Aorta (tissue), 5 donors: ENCODE results near the gene PPARG. TPM values are rescaled to one million over a fixed set of nuclear protein-coding genes. Genes with fewer than 3 reads are reported as not detected.
"Not testable (repeated sequence)": the region's sequence is repeated elsewhere in the genome, so short reads cannot be mapped to it uniquely, and the experiment has no call there.

ENCODE experiments used
- ATAC-seq: fragments of 200-7000 bp; cut with Tn5 transposase; one replicate; pipeline ENCODE4 v1.9.1; 2022; ENCODE audit warnings: moderate library complexity; ENCODE audit not compliant: low FRiP score
- DNase-seq, 2 donors: peaks; one replicate each; pipeline ENCODE4 v3.0.0-alpha.2; 2020
- H3K27ac ChIP-seq, 2 donors: one replicate each; pipeline ENCODE4 v1.5.1; 2013; ENCODE audit warnings: low read length in 2 of 2, mild to moderate bottlenecking in 2 of 2, moderate library complexity in 2 of 2, control low read depth in 1 of 2, inconsistent platforms in 1 of 2, low read depth in 1 of 2
- H3K27me3 ChIP-seq, 2 donors: one replicate each; pipeline ENCODE4 v1.6.1; 2013; ENCODE audit warnings: control low read depth in 1 of 2, low read length in 1 of 2, mild to moderate bottlenecking in 1 of 2, moderate library complexity in 1 of 2; ENCODE audit not compliant: insufficient read depth in 2 of 2, control insufficient read depth in 1 of 2
- H3K36me3 ChIP-seq, 2 donors: one replicate each; pipeline ENCODE4 v1.6.1; 2013; ENCODE audit warnings: control low read depth in 1 of 2, low read length in 1 of 2, mild to moderate bottlenecking in 1 of 2; ENCODE audit not compliant: insufficient read depth in 2 of 2, control insufficient read depth in 1 of 2
- H3K4me1 ChIP-seq, 2 donors: one replicate each; pipeline ENCODE4 v1.6.1; 2013; ENCODE audit warnings: low read length in 2 of 2, control low read depth in 1 of 2, mild to moderate bottlenecking in 1 of 2, moderate library complexity in 1 of 2; ENCODE audit not compliant: insufficient read depth in 2 of 2, control insufficient read depth in 1 of 2
- H3K4me3 ChIP-seq, 2 donors: one replicate each; pipeline ENCODE4 v1.5.1; 2013; ENCODE audit warnings: low read length in 2 of 2, control low read depth in 1 of 2, mild to moderate bottlenecking in 1 of 2
- H3K9me3 ChIP-seq: one replicate; pipeline ENCODE4 v1.6.1; 2013; ENCODE audit warnings: mild to moderate bottlenecking, low read length; ENCODE audit not compliant: control insufficient read depth
- WGBS, 2 donors: extraction: QIAGEN DNeasy Blood & Tissue Kit; methylation state at CpG; one replicate each; pipeline ENCODE4 v1.1.7; 2013; 5-methylcytosine and 5-hydroxymethylcytosine counted together
- intact Hi-C, 2 donors: fragments of 100-400 bp; cut with DNase I; formaldehyde crosslinking; loops; one replicate each; pipeline versions ENCODE4 v1.14.2 to v1.15.0; 2022
- polyA plus RNA-seq, 2 donors: library from polyadenylated mRNA; stranded (reverse); fragments of 200-250 nt; gene quantifications; one replicate each; pipeline ENCODE4 v1.2.3, GENCODE V29; 2013
- total RNA-seq, 2 donors: library from RNA; stranded (reverse); fragmentation: NEBNext Ultra II Directional; extraction: Animal tissue kit (Norgen Biotek cat#: 25700); gene quantifications; one replicate each; pipeline ENCODE4 v1.2.1, GENCODE V29; 2021
- donor health status: healthy with polysubstance abuse.
- donor health status: Bipolar disorder and iron deficiency.
- donor health status: DM: no; HTN: no; CAD: no.
- donor health status: DM: no; HTN: no; CAD: no.
- donor health status: DM: yes; HTN: yes; CAD: no.

The PPARG gene
- total and polyA plus RNA-seq, 4 donors: 5.1 to 21.0 (median 17.5) TPM

DNA sequence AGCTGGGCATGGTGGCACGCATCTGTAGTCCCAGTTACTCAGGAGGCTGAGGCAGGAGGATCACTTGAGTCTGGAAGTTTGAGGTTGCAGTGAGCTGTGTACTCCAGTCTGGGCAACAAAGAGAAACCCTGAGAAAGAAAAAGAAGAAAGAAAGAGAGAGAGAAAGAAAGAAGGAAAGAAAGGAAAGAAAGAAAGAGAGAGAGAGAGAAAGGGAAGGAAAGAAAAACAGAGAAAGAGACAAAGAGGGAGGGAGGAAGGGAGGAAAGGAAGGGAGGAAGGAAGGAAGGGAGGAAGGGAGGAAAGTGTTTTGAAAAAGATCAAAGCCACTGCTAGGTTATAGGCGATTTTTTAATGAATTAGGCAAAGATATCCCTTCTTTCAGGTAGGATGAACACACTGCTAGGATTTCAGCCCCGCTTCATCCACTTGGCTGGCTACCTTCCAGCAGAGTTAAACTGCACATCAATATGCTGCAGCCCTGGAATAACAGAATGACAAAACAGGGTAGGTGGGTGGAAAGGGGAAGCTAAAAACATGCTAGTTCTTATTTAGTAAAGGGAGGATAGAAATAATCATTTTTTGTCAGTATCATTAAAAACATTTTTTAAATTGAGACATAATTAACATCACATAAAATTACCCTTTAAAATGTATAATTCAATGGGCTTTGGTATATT lies 12.8 kb upstream of the PPARG start:
- Histone ChIP-seq H3K4me3 (no peak overlapping the region), H3K27me3 (no peaks in the 10 kb centered on the region), H3K36me3 (no peaks in the 10 kb centered on the region), H3K4me1 (no peaks in the 10 kb centered on the region), H3K27ac (no peak overlapping the region), H3K9me3 (no peaks in the 10 kb centered on the region)
- 72 to 76% methylated on average over 3 of the region's 3 CpGs for WGBS, 2 donors
- ATAC-seq: no peak
- DNase-seq: no peak
- intact Hi-C loops: no loop called here

- WGBS, 2 donors: 89 to 91% methylated on average over 5 of the region's 5 CpGs
- intact Hi-C loops, H3K4me3 ChIP-seq, H3K4me1 ChIP-seq, H3K27ac ChIP-seq, DNase-seq, H3K9me3 ChIP-seq, H3K36me3 ChIP-seq, ATAC-seq, H3K27me3 ChIP-seq: not testable (repeated sequence)
Measured at GRCh38 chr3:12276827-12277226, 12.0 kb upstream of the PPARG start.

GRCh38 chr3:12278566-12278965 lies 10.3 kb upstream of the PPARG start:
- Histone ChIP-seq H3K4me3 (no peak overlapping the region), H3K9me3 (no peaks in the 10 kb centered on the region), H3K27me3 (no peaks in the 10 kb centered on the region), H3K36me3 (no peaks in the 10 kb centered on the region), H3K4me1 (no peaks in the 10 kb centered on the region), H3K27ac (no peak overlapping the region)
- DNase-seq (no peak), ATAC-seq (no peak)
- WGBS, 2 donors: 80 to 85% methylated on average over 3 of the region's 3 CpGs
- intact Hi-C loops: no loop called here

DNA sequence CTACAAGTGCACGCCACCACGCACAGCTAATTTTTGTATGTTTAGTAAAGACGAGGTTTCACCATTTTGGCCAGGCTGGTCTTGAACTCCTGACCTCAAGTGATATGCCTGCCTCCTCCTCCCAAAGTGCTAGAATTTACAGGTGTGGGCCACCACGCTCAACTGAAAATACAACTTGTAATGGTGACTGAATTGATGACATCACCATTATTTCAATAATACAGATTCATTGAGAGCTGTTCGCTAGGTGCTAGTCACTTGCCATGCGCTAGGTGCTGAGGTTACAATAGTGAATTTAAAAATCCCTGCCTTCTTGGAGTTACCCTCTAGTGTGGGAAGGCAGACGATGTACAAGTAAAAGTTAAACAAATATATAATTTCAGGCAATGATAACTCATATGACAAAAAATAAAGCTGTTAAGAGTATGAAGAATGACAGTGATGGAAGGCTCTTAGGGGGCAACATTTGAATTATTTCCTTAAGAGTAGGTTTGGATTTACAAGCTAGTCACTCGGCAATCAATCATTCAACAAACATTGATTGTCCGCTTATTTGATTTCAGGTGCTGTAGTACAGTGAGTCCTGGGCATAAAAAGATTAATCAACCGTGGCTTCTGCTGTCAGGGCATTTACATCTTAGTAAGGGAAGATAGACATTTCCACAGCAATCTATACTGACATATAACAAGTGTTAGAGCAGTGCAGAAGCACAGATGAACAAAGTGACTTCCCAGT lies 9.1 kb upstream of the PPARG start:
- DNase-seq (no peak), ATAC-seq (no peak)
- no peaks in the 10 kb centered on the region for H3K36me3 ChIP-seq
- H3K9me3 ChIP-seq: no peaks in the 10 kb centered on the region
- no peaks in the 10 kb centered on the region for H3K4me1 ChIP-seq
- no peaks in the 10 kb centered on the region for H3K27me3 ChIP-seq
- no peak overlapping the region for H3K27ac ChIP-seq
- WGBS, 2 donors: 82 to 83% methylated on average over 10 of the region's 10 CpGs
- no peak overlapping the region for H3K4me3 ChIP-seq
- intact Hi-C loops: loop anchor here (10.0 kb wide), 2 partner anchors 145 to 195 kb away; no protein-coding TSS in a partner anchor

- ATAC-seq (no peak), DNase-seq (no peak)
- Histone ChIP-seq H3K27ac (no peak overlapping the region), H3K9me3 (no peaks in the 10 kb centered on the region), H3K36me3 (no peaks in the 10 kb centered on the region), H3K4me3 (no peak overlapping the region), H3K27me3 (no peaks in the 10 kb centered on the region), H3K4me1 (no peaks in the 10 kb centered on the region)
- intact Hi-C loops: loop anchor here (10.0 kb wide), 2 partner anchors 146 to 194 kb away; no protein-coding TSS in a partner anchor
- WGBS, 2 donors: 12 to 22% methylated on average over 9 of the region's 9 CpGs
Measured at GRCh38 chr3:12280357-12280806, 8.5 kb upstream of the PPARG start.

DNA sequence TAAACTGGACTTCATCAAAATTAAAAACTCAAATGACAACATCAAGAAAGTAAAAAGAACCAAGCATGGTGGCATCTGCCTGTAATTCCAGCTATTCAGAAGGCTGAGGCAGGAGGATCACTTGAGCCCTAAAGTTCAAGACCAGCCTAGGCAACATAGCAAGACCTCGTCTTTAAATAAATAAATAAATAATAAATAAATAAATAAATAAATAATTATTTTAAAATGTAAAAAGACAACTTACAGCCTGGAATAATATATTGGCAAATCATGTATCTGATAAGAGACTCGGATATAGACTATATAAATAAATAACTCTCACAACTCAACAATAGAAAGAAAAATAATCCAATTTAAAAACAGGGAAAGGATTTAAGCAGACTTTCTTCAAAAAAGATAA lies 4.3 kb upstream of the PPARG start:
- H3K27me3 ChIP-seq: no peaks in the 10 kb centered on the region
- no peak overlapping the region for H3K4me3 ChIP-seq
- 74% methylated on average over 2 of the region's 2 CpGs for WGBS, 2 donors
- H3K9me3 ChIP-seq: no peaks in the 10 kb centered on the region
- no peaks in the 10 kb centered on the region for H3K36me3 ChIP-seq
- intact Hi-C loops: loop anchor here (10.0 kb wide), 2 partner anchors 150 to 190 kb away; no protein-coding TSS in a partner anchor
- DNase-seq (no peak), ATAC-seq (no peak)
- no peaks in the 10 kb centered on the region for H3K4me1 ChIP-seq
- H3K27ac ChIP-seq: no peak overlapping the region

DNA sequence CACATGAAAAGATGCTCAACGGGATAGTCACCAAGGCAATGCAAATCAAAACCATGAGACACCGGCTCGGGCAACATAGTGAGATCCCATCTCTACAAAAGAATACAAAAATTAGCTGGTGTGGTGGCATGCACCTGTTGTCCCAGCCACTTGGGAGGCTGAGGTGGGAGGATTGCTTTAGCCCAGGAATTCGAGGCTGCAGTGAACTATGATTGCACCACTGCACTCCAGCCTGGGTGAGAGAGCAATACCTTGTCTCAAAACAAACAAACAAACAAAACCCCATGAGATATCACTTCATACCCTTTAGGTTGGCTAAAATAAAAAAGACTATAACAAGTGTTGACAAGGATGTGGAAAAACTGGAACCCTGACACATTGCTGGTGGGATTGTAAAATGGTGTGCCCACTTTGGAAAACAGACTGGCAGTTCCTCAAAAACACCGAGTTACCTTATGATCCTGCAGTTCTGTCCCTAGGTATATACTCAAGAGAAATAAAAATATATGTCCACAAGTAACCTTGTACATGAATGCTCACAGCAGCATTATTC lies 3.8 kb upstream of the PPARG start:
- no peaks in the 10 kb centered on the region for H3K9me3 ChIP-seq
- no peak for ATAC-seq
- H3K36me3 ChIP-seq: no peaks in the 10 kb centered on the region
- intact Hi-C loops: loop anchor here (10.0 kb wide), 2 partner anchors 150 to 190 kb away; no protein-coding TSS in a partner anchor
- H3K4me3 ChIP-seq: no peak overlapping the region
- no peaks in the 10 kb centered on the region for H3K4me1 ChIP-seq
- no peaks in the 10 kb centered on the region for H3K27me3 ChIP-seq
- 95% methylated on average over 5 of the region's 5 CpGs for WGBS, 2 donors
- no peak overlapping the region for H3K27ac ChIP-seq
- DNase-seq: no peak

- not testable (repeated sequence) for H3K4me1 ChIP-seq, H3K4me3 ChIP-seq, H3K36me3 ChIP-seq, DNase-seq, H3K9me3 ChIP-seq, H3K27ac ChIP-seq, ATAC-seq, H3K27me3 ChIP-seq
- intact Hi-C loops: loop anchor here (10.0 kb wide), 2 partner anchors 151 to 189 kb away; no protein-coding TSS in a partner anchor
- 83 to 92% methylated on average over 7 of the region's 7 CpGs for WGBS, 2 donors
Measured at GRCh38 chr3:12285779-12286178, 3.1 kb upstream of the PPARG start.
